Stomach smooth muscle (tissue), 2 donors: Measurements from ENCODE around the gene ZNF337.
"Not testable (repeated sequence)": the region's sequence is repeated elsewhere in the genome, so short reads cannot be mapped to it uniquely, and the experiment has no call there.

ENCODE experiments used
- H3K27ac ChIP-seq: one replicate; pipeline ENCODE4 v1.7.0; 2013; ENCODE audit warnings: mild to moderate bottlenecking, low read length, inconsistent platforms
- H3K27me3 ChIP-seq, 2 donors: one replicate each; pipeline ENCODE4 v1.7.0; 2013; ENCODE audit warnings: low read length in 2 of 2; ENCODE audit not compliant: insufficient read depth in 2 of 2, control insufficient read depth in 1 of 2
- H3K36me3 ChIP-seq, 2 donors: one replicate each; pipeline ENCODE4 v1.7.0; 2013; ENCODE audit warnings: low read length in 2 of 2; ENCODE audit not compliant: control insufficient read depth in 2 of 2, insufficient read depth in 2 of 2
- H3K4me1 ChIP-seq: one replicate; pipeline ENCODE4 v1.7.0; 2013; ENCODE audit warnings: low read length; ENCODE audit not compliant: control insufficient read depth, insufficient read depth
- H3K4me3 ChIP-seq, 2 donors: one replicate each; pipeline ENCODE4 v1.7.0; 2013; ENCODE audit warnings: low read length in 2 of 2
- H3K9ac ChIP-seq, 2 donors: one replicate each; pipeline ENCODE4 v1.7.0; 2013; ENCODE audit warnings: low read length in 2 of 2, mild to moderate bottlenecking in 1 of 2
- H3K9me3 ChIP-seq, 2 donors: one replicate each; pipeline ENCODE4 v1.7.0; 2013; ENCODE audit warnings: low read length in 2 of 2; ENCODE audit not compliant: control insufficient read depth in 2 of 2
- donor health status: healthy.
- donor health status: Pancreatic carcinoma.

Gene ZNF337

DNA sequence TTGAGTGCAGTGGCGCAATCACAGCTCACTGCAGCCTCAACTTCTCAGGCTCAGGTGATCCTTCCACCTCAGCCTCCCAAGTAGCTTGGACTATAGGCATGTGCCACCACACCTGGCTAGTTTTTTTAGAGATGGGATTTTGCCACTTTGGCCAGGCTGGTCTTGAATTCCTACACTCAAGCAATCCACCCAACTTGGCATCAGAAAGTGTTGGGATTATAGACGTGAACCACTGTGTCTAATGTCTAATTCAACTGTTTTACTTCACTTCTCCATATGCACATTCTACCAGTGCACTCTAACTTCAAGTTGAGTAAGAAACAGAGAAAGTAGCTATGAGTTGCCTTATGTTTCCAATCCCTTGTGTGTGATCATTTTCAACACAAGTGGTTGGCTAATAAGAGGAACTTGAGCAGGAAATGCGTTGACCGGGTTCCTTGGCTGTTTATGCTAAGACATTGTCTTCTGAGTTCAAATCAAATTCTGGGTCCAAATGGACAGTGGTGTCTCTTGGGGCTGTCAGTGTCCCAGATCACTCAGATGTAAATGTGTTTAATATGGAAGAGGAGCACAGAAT, 23.9 kb downstream of the ZNF337 start:
- Histone ChIP-seq H3K4me1 (no peaks in the 10 kb centered on the region), H3K27me3 (no peaks in the 10 kb centered on the region), H3K36me3 (peaks cover 44% of the 10 kb centered on the region in 2 donors), H3K4me3 (no peak overlapping the region), H3K27ac (no peak overlapping the region), H3K9me3 (no peaks in the 10 kb centered on the region), H3K9ac (no peak overlapping the region)

DNA sequence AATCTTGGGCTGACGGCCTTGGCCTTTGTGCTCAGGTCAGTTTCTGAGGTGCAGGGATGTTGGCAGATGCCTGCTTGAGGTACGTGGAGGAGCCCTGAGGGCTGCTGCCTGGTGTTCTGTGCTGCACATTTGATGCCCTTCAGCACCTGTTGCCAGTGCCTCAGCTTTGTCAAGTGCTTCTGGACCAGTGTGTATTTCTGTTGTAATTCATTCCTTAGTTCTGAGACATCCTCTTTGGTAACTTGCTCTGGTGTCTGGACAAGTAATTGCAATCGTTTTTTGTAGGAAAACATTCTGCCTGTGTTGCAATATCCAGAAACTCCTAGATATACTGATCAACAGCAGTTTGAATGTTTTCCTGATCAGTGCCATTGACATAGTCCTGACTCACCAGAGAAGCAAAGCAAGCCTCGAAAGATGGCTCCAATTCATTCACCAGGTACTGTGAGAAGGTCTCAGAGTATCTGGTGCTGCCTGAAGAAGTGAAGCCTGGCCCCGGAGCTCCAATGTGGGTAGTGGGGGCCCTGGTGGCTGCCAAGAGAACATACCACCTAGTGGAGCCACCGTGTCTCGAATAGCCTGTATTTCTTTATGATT, 26.7 kb downstream of the ZNF337 start:
- Histone ChIP-seq H3K9ac (no peak overlapping the region), H3K36me3 (peaks cover 22 to 24% of the 10 kb centered on the region in 2 donors), H3K27me3 (no peaks in the 10 kb centered on the region), H3K9me3 (no peaks in the 10 kb centered on the region), H3K4me1 (no peaks in the 10 kb centered on the region), H3K4me3 (no peak overlapping the region), H3K27ac (no peak overlapping the region)

DNA sequence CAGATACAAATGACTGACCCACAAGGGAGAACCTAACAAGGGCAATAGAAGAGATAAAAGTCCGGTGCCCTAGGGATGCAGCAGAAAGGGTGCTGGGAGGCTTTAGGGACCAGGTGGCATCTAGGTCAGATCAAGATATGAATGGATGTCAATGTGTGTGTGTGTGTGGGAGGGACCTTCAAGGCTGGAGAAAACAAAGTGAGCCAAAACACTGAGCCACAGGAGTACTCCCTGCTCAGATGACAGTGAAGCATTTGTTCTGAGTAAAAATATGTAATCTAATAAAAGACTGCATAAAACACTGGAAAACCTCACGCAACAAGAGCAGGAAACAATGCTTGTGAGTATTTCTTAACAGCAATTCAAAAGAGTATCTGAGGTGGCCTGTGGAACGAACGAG, 28.2 kb downstream of the ZNF337 start:
- H3K4me1 ChIP-seq, result no peaks in the 10 kb centered on the region
- H3K27ac ChIP-seq, result no peak overlapping the region
- no peaks in the 10 kb centered on the region for H3K9me3 ChIP-seq

DNA sequence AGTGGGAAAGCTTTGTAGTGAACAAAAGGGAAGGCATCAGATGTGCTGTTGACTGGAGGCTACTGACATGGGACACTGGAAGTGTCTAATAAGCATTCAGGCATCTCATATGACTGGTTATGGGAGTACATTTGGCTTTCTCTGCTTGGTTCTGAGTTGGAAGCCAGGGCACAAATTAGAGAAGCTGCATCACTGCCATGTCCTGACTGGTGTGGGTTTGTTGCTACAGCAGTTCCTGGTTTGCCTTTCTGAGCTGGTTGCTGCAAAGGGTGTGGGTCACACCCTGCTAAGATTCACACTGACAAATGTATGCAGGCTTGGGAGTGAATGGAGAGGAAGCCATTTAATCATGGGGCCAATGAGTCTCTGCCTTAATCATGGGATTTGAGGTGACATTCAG, 36.7 kb downstream of the ZNF337 start:
- H3K4me1 ChIP-seq, result no peaks in the 10 kb centered on the region
- no peak overlapping the region for H3K27ac ChIP-seq
- H3K9me3 ChIP-seq, result no peaks in the 10 kb centered on the region
- H3K9ac ChIP-seq, result no peak overlapping the region
- H3K36me3 ChIP-seq, result peaks cover 0 to 2% of the 10 kb centered on the region in 2 donors
- no peaks in the 10 kb centered on the region for H3K27me3 ChIP-seq
- no peak overlapping the region for H3K4me3 ChIP-seq

More for the DNA sequence above, 28.2 kb downstream of the ZNF337 start:
- Histone ChIP-seq H3K36me3 (peaks cover 7 to 10% of the 10 kb centered on the region in 2 donors), H3K9ac (no peak overlapping the region), H3K4me3 (no peak overlapping the region), H3K27me3 (no peaks in the 10 kb centered on the region)

DNA sequence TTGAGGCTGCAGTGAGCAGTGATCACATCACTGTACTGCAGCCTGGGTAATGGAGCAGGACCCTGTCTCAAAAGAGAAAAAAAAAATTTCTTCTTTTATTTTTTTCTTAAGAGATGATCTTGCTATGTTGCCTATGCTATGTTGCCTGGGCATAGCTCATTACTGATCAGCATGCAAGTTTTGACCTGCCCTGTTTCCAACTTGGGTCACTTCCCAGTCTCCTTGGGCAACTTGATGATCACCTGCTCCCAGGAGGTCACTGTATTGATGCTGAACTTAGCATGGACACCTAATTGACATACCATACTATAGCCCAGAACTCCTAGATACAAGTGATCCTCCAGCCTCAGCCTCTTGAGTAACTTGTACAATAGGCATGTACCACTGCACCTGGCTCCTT, 42.2 kb downstream of the ZNF337 start:
- Histone ChIP-seq H3K9me3 (no peaks in the 10 kb centered on the region), H3K4me3 (no peak overlapping the region), H3K36me3 (no peaks in the 10 kb centered on the region), H3K4me1 (no peaks in the 10 kb centered on the region), H3K27me3 (no peaks in the 10 kb centered on the region), H3K9ac (no peak overlapping the region), H3K27ac (no peak overlapping the region)

DNA sequence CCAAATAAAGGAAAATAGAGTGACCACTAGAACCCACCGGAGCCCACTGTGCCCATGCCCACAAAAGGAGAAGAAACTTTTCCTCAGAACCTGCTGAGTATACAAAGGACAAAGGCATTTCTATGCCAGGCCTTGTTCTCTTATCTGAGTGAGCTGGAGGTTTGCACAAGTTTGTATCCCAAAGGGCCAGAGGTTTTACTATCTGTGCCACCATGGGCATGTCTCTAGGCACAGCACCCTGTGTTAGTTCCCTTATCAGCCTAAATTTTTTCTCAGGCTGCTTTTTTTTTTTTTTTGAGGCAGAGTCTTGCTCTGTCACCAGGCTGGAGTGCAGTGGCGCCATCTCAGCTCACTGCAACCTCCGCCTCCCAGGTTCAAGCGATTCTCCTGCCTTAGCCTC, 43.8 kb downstream of the ZNF337 start:
- H3K36me3 ChIP-seq, H3K4me3 ChIP-seq, H3K27me3 ChIP-seq, H3K9me3 ChIP-seq, H3K4me1 ChIP-seq, H3K27ac ChIP-seq, H3K9ac ChIP-seq: not testable (repeated sequence)

DNA sequence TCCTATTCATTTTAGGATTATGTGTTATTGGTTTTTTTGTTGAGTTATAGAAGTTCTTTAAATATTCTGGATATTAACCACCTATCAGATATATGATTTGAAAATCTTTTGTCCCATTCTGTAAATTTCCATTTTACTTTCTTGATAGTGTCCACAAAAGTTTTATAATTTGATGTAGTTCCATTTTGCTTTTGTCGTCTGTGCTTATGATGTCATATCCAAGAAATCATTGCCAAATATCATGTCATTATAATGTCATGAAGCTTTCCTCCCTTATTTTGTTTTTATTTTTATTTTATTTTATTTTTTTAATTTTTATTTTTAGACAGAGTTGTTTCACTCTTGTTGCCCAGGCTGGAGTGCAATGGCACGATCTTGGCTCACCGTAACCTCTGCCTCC, 51.8 kb downstream of the ZNF337 start:
- no peaks in the 10 kb centered on the region for H3K4me1 ChIP-seq
- no peak overlapping the region for H3K9ac ChIP-seq
- no peaks in the 10 kb centered on the region for H3K27me3 ChIP-seq
- H3K4me3 ChIP-seq, result no peak overlapping the region
- peaks cover 0 to 3% of the 10 kb centered on the region in 2 donors for H3K36me3 ChIP-seq
- H3K27ac ChIP-seq, result no peak overlapping the region
- H3K9me3 ChIP-seq, result no peaks in the 10 kb centered on the region

DNA sequence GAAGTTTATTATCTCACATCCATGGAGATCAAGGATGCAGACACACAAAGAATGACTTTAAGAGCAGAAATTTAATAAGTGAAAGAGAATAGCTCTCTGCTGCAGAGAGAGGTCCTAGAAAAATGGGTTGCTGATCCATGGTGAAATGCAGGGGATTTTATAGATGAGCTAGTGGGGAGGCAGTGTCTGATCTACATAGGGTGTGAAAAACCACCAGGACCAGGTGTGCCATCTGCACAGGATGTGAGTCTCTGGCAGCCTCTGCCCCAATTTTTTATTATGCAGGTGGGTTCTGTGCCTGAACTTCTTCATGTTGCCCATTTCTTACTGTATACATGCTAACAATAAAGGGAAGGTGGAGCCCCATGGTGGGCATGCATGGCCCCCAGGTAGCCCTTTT, 52.9 kb downstream of the ZNF337 start:
- H3K9me3 ChIP-seq, result no peaks in the 10 kb centered on the region
- H3K9ac ChIP-seq, result no peak overlapping the region
- no peak overlapping the region for H3K4me3 ChIP-seq
- no peaks in the 10 kb centered on the region for H3K27me3 ChIP-seq
- no peak overlapping the region for H3K27ac ChIP-seq
- peaks cover 0 to 3% of the 10 kb centered on the region in 2 donors for H3K36me3 ChIP-seq
- H3K4me1 ChIP-seq, result no peaks in the 10 kb centered on the region

DNA sequence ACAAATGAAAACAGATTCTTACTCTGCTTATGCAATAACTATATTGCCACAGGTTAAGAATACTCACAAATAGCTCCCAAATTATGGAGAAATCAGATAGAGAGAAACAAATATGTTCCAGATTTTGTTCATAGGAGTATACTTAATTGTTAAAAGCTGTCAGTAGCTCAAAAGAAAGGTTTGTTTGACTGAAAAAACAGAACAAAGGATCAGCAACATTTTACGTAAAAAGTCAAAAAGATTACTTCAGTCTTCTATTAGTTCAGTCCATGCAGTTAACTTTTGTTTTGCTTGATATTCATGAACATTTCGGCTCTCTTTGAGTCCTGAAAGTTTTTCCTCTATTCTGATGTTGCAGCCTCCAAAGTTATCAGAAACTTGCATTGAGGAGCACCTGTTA, 59.4 kb downstream of the ZNF337 start:
- H3K4me3 ChIP-seq, result no peak overlapping the region
- H3K27ac ChIP-seq, result no peak overlapping the region
- no peak overlapping the region for H3K9ac ChIP-seq
- H3K36me3 ChIP-seq, result no peaks in the 10 kb centered on the region
- no peaks in the 10 kb centered on the region for H3K4me1 ChIP-seq
- H3K9me3 ChIP-seq, result no peaks in the 10 kb centered on the region
- H3K27me3 ChIP-seq, result no peaks in the 10 kb centered on the region

DNA sequence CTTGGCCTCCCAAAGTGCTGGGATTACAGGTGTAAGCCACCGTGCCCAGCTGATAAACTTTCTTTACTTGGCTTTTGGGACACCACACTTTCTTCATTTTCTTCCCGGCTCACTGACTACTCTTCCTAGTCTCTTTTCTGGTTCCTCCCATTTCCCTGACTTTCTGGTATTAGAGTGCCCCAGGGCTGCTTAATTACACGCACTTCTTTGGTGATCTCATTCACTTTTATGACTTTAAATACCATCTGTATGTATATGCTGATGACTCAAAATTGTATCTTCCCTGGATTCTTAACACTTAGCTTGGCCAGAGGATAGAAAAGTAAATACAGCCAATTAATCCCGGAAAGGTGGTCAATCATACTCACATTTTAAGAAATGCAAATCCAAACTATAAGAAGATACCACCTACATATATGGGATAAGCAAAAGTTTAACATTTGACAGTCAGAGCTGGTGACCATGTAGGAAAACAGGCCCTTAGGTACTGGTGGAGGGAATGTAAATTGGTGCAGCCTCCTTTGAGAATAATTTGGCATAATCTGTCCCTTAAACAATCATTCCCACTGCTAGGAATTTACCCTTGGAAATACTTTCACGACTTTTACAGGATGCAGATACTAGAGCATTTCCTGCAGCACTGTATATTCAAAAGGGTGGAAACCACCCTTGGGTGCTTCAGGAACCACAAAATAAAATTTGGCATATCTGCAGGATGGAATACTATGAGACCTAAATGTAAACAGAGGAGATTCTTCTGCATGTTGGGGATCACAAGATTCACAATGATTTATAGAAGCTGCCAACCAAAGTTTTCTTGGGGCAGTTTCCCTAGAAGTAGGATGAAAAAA, 63.5 kb downstream of the ZNF337 start:
- Histone ChIP-seq H3K27ac (no peak overlapping the region), H3K9ac (no peak overlapping the region), H3K27me3 (no peaks in the 10 kb centered on the region), H3K36me3 (no peaks in the 10 kb centered on the region), H3K4me3 (no peak overlapping the region), H3K9me3 (no peaks in the 10 kb centered on the region), H3K4me1 (no peaks in the 10 kb centered on the region)

DNA sequence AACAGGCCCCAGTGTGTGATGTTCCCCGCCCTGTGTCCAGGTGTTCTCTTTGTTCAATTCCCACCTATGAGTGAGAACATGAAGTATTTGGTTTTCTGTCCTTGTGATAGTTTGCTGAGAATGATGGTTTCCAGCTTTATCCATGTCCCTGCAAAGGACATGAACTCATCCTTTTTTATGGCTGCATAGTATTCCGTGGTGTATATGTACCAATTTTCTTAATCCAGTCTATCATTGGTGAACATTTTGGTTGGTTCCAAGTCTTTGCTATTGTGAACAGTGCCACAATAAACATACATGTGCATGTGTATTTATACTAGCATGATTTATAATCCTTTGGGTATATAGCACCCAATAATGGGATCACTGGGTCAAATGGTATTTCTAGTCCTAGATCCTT, 66.0 kb downstream of the ZNF337 start:
- H3K27me3 ChIP-seq, H3K36me3 ChIP-seq, H3K4me3 ChIP-seq, H3K9me3 ChIP-seq, H3K4me1 ChIP-seq, H3K9ac ChIP-seq, H3K27ac ChIP-seq: not testable (repeated sequence)
